GM13976 (cell line): ENCODE results near the gene RSPH3.
"Not testable (repeated sequence)": the region's sequence is repeated elsewhere in the genome, so short reads cannot be mapped to it uniquely, and the experiment has no call there.

Experiments
- DNase-seq: peaks from one replicate; pipeline ENCODE4 v3.0.0; 2012; ENCODE audit warnings: low spot score
- CTCF ChIP-seq: IDR thresholded peaks from 2 replicates; pipeline ENCODE4 v1.5.1; 2012; ENCODE audit warnings: borderline replicate concordance, mild to moderate bottlenecking; ENCODE audit not compliant: insufficient read depth; ENCODE audit errors: extremely low read depth, missing control alignments, control extremely low read depth
- in situ Hi-C: fragments of 300-500 bp; cut with MboI; formaldehyde crosslinking; loops from one replicate; pipeline ENCODE4 v1.12.0; 2022; ENCODE audit warnings: low sequenced_read_pairs, mixed read lengths, inconsistent platforms; ENCODE audit not compliant: unreplicated experiment

RSPH3 gene

DNA sequence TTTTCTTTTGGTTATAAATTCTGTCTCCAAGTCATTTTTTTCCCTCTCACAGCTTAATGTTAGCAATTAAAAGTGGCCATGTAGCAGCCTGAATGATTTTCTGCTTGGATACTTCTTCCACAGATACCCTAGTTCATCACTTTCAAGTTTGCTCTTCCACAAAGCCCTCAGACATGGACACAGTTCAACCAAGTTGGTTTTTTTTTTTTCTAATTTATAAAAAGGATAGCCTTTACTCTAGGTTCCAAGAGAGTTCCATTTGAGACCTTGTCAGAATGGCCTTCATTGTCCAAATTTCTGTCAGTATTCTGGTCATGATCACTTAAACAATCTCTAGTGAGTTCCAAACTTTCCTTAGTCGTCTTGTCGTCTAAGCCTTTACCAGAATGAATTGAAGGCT, 40.0 kb downstream of the RSPH3 start:
- no peak for TF ChIP-seq CTCF
- no peak for DNase-seq
- in situ Hi-C loops: loop anchor here (25.0 kb wide), 1 partner anchor 748 kb away; no protein-coding TSS in a partner anchor

GRCh38 chr6:158959552-158959951, 40.5 kb downstream of the RSPH3 start:
- in situ Hi-C loops: loop anchor here (25.0 kb wide), 1 partner anchor 747 kb away; no protein-coding TSS in a partner anchor
- TF ChIP-seq CTCF: no peak

GRCh38 chr6:158958504-158959386, 41.3 kb downstream of the RSPH3 start:
- in situ Hi-C loops: loop anchor here (25.0 kb wide), 1 partner anchor 746 kb away; no protein-coding TSS in a partner anchor
- no peak for DNase-seq
- peak; percentile 16 for TF ChIP-seq CTCF

More at GRCh38 chr6:158959552-158959951, 40.5 kb downstream of the RSPH3 start:
- DNase-seq: no peak

DNA sequence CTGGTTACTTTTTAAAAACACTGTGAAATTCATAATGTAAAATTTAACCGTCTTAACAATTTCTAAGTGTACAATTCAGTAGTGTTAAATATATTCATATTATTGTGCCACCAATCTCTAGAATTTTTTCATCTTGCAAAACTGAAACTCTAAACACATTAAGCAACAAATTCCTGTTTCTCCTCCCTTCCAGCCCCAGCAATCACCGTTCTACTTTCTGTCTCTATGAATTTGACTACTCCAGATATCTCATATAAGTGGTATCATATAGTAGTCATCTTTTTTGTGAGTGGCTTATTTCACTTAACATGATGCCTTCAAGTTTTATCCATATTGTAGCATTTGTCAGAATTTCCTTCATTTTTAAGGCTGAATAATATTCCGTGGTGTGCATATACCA, 44.7 kb downstream of the RSPH3 start:
- TF ChIP-seq CTCF: no peak
- no peak for DNase-seq
- in situ Hi-C loops: loop anchor here (25.0 kb wide), 1 partner anchor 743 kb away; no protein-coding TSS in a partner anchor

- no peak for TF ChIP-seq CTCF
- DNase-seq: no peak
- in situ Hi-C loops: loop anchor here (25.0 kb wide), 1 partner anchor 742 kb away; no protein-coding TSS in a partner anchor
Observed at GRCh38 chr6:158954753-158955152, 45.2 kb downstream of the RSPH3 start.

DNA sequence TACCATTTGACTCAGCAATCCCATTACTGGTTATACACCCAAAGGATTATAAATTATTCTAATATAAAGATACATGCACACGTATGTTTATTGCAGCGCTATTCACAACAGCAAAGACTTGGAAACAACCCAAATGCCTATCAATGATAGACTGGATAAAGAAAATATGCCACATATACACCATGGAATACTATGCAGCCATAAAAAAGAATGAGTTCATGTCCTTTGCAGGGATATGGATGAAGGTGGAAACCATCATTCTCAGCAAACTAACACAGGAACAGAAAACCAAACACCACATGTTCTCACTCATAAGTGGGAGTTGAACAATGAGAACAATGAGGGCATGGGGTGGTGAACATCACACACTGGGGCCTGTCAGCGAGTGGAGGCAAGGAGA, 48.0 kb downstream of the RSPH3 start:
- not testable (repeated sequence) for DNase-seq
- in situ Hi-C loops: loop anchor here (25.0 kb wide), 1 partner anchor 740 kb away; no protein-coding TSS in a partner anchor

GRCh38 chr6:158951565-158951964, 48.4 kb downstream of the RSPH3 start:
- not testable (repeated sequence) for DNase-seq
- in situ Hi-C loops: loop anchor here (25.0 kb wide), 1 partner anchor 739 kb away; no protein-coding TSS in a partner anchor
